AG10803 (cell line): ENCODE measurements around the gene OR5H15.
"Not testable (repeated sequence)": the region's sequence is repeated elsewhere in the genome, so short reads cannot be mapped to it uniquely, and the experiment has no call there.

Source experiments
- DNase-seq: peaks from one replicate; pipeline ENCODE4 v3.0.0; 2010; ENCODE audit warnings: low read depth
- H3K4me3 ChIP-seq: 2 replicates; pipeline ENCODE4 v1.5.1; 2011; ENCODE audit warnings: mild to moderate bottlenecking, low read length, control low read depth
- CTCF ChIP-seq: conservative IDR thresholded peaks from 2 replicates; pipeline ENCODE4 v1.5.1; 2011; ENCODE audit warnings: mild to moderate bottlenecking, low read length, control low read depth, inconsistent platforms

OR5H15 gene

GRCh38 chr3:98166396-98166795, at the start of gene OR5H15:
TSS of gene OR5H15 (plus strand) at chr3:98166696. CDS start at chr3:98168700, 2,004 bp downstream.
- no peak within 1 kb of the TSS for H3K4me3 ChIP-seq
- DNase-seq, result no peak
- TF ChIP-seq CTCF, result no peak

GRCh38 chr3:98130421-98130820, 36.1 kb upstream of the OR5H15 start, which contains the start of gene OR5H1:
TSS of gene OR5H1 (plus strand) at chr3:98130721. CDS start at chr3:98132698, 1,977 bp downstream.
- no peak within 1 kb of the TSS for H3K4me3 ChIP-seq
- DNase-seq, result no peak
- no peak for TF ChIP-seq CTCF

DNA sequence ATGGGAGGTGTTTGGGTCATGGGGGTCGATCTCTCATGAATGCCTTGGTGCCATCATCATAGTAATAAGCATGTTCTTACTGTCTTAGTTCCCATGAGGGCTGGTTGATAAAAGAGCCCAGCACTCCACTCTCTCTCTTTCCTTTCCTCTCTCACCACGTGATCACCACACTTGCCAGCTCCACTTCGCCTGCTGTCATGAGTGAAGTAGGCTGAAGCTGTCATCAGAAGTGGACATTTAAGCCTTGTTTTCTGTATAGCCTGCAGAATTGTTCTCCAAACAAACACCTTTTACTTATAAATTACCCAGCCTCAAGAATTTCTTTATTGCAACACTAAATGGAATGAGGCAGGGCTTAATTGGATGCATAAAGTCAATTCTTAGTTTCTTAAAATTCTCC, 29.9 kb upstream of the OR5H15 start:
- no peak for TF ChIP-seq CTCF
- H3K4me3 ChIP-seq, result no peak overlapping the region
- DNase-seq, result no peak

- H3K4me3 ChIP-seq, result not testable (repeated sequence)
These were observed 28.5 kb upstream of the OR5H15 start for GRCh38 chr3:98137826-98138557.

DNA sequence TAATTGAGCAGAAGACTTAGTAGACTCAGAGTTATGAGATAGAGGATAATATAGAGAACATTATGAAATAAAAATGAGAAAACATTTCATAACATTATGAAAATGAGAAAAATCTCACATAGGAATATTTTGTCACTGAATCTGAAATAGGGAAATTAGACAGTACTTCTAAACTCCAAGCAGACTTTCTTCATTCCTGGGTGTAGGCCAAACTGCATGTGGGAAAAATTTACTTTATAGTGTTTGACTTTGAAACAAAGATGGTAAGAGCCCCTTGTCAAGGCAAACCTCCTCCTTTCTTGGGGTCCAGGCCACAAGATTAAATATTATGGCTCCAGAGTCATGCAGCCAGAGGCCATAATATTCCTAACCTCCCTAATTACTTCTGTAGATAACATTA, 26.0 kb upstream of the OR5H15 start:
- DNase-seq, result no peak
- no peak for TF ChIP-seq CTCF
- H3K4me3 ChIP-seq, result no peak overlapping the region

More at GRCh38 chr3:98137826-98138557, 28.5 kb upstream of the OR5H15 start:
- DNase-seq, result not testable (repeated sequence)

DNA sequence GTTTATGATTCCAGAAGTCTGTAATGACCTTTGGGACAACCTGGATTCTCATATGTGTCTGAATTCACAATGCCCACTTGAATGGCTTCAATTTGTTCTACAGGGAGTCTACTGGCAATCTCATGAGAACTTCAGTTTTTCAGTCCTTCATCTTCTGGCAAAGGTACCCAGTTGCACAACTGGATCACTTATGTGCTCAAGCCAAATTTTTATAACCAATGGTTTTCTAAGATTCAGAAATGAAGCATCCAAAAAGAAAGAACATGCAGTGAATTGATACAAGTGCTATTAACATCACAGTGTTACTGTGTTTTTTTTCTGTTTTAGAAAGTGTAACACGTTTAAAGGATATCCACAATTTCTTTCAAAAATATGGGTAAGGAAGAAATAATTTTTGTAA, 19.3 kb upstream of the OR5H15 start, which contains the start of gene OR5H14:
Gene OR5H14 (plus strand): TSS at position 301 of the 400 bp plus-strand sequence. CDS start 1,907 bp downstream, outside the sequence.
- no peak for TF ChIP-seq CTCF
- H3K4me3 ChIP-seq, result no peak within 1 kb of the TSS
- no peak for DNase-seq

GRCh38 chr3:98148751-98149150, 17.7 kb upstream of the OR5H15 start:
- TF ChIP-seq CTCF, result no peak

DNA sequence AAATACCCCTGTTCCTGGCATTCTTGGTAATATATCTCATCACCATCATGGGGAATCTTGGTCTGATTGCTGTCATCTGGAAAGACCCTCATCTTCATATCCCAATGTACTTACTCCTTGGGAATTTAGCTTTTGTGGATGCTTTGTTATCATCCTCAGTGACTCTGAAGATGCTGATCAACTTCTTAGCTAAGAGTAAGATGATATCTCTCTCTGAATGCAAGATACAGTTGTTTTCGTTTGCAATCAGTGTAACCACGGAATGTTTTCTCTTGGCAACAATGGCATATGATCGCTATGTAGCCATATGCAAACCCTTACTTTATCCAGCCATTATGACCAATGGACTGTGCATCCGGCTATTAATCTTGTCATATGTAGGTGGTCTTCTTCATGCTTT, 17.0 kb upstream of the OR5H15 start:
- not testable (repeated sequence) for H3K4me3 ChIP-seq, DNase-seq

More at GRCh38 chr3:98148751-98149150, 17.7 kb upstream of the OR5H15 start:
- no peak for DNase-seq
- no peak overlapping the region for H3K4me3 ChIP-seq
